Measurements from ENCODE around the gene ADCY2.

Gene ADCY2

DNA sequence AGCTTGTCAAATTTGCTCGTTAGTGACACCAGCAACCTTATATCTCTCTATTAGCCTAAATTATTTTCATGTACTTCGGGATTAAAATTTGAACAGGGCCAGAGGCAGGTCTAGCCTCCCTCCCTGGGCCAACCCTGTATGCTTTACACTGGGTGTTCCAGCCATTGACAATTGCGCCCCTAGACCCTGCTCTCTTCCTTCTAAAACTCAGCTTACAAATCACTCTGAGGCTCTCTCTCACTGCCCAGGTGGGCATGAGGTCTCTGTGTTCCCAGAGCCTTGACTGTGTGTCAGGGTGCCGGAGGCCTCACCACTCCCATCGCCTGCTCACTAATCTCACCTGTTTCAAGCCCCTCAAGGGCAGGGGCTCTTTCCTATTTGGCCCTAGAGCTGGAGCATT, 461.4 kb downstream of the ADCY2 start:
- Histone ChIP-seq H3K4me3 (ENCODE audit: low read length) (no peak overlapping the region), H3K36me3 (replicated peaks; ENCODE audit: low read depth, low read length) (peaks cover 3% of the 10 kb centered on the region), H3K9me3 (ENCODE audit: insufficient read depth, low read length) (no peaks in the 10 kb centered on the region), H3K79me2 (ENCODE audit: low read length) (no peaks in the 10 kb centered on the region), H2AFZ (ENCODE audit: low read depth, low read length) (no peak overlapping the region), H3K27me3 (ENCODE audit: low read depth, low read length) (no peaks in the 10 kb centered on the region), H4K20me1 (ENCODE audit: insufficient read depth, low read length) (no peaks in the 10 kb centered on the region), H3K9ac (ENCODE audit: low read length) (no peak overlapping the region), H3K27ac (ENCODE audit: low read length) (no peak overlapping the region), H3K4me2 (ENCODE audit: low read length) (no peak overlapping the region), H3K4me1 (ENCODE audit: low read length) (no peaks in the 10 kb centered on the region)
- TF ChIP-seq CTCF (IDR thresholded peaks at IDR 0.05; ENCODE audit: low read depth, low read length), result no peak
- no peak for TF ChIP-seq EZH2phosphoT487 (IDR thresholded peaks at IDR 0.05; ENCODE audit: low read depth)

DNA sequence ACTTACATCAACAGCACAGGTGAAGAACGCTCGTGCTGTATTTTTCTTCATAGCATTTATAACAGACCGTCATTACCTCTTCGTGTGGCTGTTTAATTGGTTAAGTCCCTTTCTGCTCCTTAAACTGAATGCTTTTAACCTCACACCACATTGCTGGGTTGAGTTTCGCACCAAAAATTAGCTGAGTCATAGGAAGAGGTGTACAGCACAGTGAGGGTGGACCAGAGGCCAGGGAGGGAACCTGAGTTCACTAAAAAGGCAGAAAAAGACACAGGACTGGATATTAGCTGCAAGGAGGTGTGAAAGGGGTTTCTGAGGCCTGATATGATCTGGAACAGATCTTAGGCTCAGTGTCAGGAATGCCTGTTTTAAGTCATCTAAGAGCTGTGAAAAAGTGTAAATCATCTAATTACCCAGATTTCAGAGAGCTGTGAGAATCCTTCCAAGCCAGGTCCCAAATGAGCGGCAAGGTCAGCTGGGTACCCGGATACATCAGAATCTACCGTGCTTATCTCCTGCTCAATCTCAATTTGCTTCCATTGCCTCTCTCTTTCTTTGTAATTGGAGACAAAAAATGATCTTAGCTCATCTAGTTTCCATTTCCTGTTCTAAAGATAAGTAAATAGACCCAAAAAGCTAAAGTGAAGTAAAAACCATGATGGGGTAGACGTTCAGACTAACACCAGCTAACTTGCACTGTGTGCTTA, 462.1 kb downstream of the ADCY2 start:
- H4K20me1 ChIP-seq (ENCODE audit: insufficient read depth, low read length), result no peaks in the 10 kb centered on the region
- no peak overlapping the region for H3K9ac ChIP-seq (ENCODE audit: low read length)
- H3K9me3 ChIP-seq (ENCODE audit: insufficient read depth, low read length), result no peaks in the 10 kb centered on the region
- no peaks in the 10 kb centered on the region for H3K79me2 ChIP-seq (ENCODE audit: low read length)
- H3K27me3 ChIP-seq (ENCODE audit: low read depth, low read length), result no peaks in the 10 kb centered on the region
- TF ChIP-seq EZH2phosphoT487 (IDR thresholded peaks at IDR 0.05; ENCODE audit: low read depth) (no peak), CTCF (IDR thresholded peaks at IDR 0.05; ENCODE audit: low read depth, low read length) (no peak)
- peaks cover 6% of the 10 kb centered on the region for H3K36me3 ChIP-seq (replicated peaks; ENCODE audit: low read depth, low read length)
- H3K4me3 ChIP-seq (ENCODE audit: low read length), result no peak overlapping the region
- no peaks in the 10 kb centered on the region for H3K4me1 ChIP-seq (ENCODE audit: low read length)
- no peak overlapping the region for H3K27ac ChIP-seq (ENCODE audit: low read length)
- H3K4me2 ChIP-seq (ENCODE audit: low read length), result no peak overlapping the region
- H2AFZ ChIP-seq (ENCODE audit: low read depth, low read length), result no peak overlapping the region

DNA sequence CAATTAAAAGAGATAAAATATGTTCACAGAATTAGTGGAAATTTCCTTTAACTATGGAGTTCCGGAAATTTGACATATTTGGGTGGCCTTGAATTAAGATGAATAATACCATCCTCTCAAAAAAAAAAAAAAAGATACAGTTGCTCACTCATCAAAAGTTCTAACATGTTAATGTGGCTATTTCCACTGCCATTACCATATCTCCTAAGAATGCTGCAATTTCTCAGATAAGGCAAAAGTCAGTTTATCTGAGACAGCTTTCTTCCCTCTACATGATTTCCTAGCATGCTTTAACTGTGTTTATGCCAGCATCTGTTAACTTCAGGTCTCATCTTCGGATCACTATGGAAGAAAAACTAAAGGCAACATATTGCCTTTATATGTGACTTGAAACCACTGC, 470.3 kb downstream of the ADCY2 start:
- Histone ChIP-seq H3K79me2 (ENCODE audit: low read length) (peaks cover 48% of the 10 kb centered on the region), H3K4me1 (ENCODE audit: low read length) (peaks cover 17% of the 10 kb centered on the region), H4K20me1 (ENCODE audit: insufficient read depth, low read length) (peaks cover 15% of the 10 kb centered on the region), H3K27ac (ENCODE audit: low read length) (no peak overlapping the region), H3K4me2 (ENCODE audit: low read length) (no peak overlapping the region), H2AFZ (ENCODE audit: low read depth, low read length) (no peak overlapping the region), H3K9ac (ENCODE audit: low read length) (no peak overlapping the region), H3K36me3 (replicated peaks; ENCODE audit: low read depth, low read length) (peaks cover 8% of the 10 kb centered on the region), H3K4me3 (ENCODE audit: low read length) (no peak overlapping the region), H3K27me3 (ENCODE audit: low read depth, low read length) (no peaks in the 10 kb centered on the region), H3K9me3 (ENCODE audit: insufficient read depth, low read length) (no peaks in the 10 kb centered on the region)
- TF ChIP-seq CTCF (IDR thresholded peaks at IDR 0.05; ENCODE audit: low read depth, low read length) (no peak), EZH2phosphoT487 (IDR thresholded peaks at IDR 0.05; ENCODE audit: low read depth) (no peak)

DNA sequence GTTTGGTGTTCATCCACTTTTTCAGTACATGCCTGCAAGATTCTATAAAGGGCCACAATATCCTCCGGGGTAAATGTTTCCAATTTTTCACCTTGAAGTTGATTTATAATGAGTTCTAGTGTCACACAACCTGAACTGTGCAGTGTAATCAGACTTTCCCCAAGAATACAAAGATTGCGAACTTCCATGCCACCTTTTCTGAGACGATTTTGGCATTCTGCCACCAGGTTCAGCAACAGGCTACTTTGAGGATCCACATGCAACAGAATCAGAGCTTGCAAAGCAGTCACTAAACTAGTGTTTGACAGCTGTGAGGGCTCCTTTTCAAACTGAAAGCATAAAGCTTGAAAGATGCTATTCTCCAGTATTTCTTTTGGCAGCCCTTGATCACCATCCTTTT, 471.3 kb downstream of the ADCY2 start:
- Histone ChIP-seq H3K79me2 (ENCODE audit: low read length) (peaks cover 58% of the 10 kb centered on the region), H2AFZ (ENCODE audit: low read depth, low read length) (no peak overlapping the region), H3K9ac (ENCODE audit: low read length) (no peak overlapping the region)

More for the DNA sequence above, 471.3 kb downstream of the ADCY2 start:
- no peak overlapping the region for H3K27ac ChIP-seq (ENCODE audit: low read length)
- no peaks in the 10 kb centered on the region for H3K27me3 ChIP-seq (ENCODE audit: low read depth, low read length)
- H4K20me1 ChIP-seq (ENCODE audit: insufficient read depth, low read length), result peaks cover 26% of the 10 kb centered on the region
- TF ChIP-seq CTCF (IDR thresholded peaks at IDR 0.05; ENCODE audit: low read depth, low read length), result no peak
- no peak for TF ChIP-seq EZH2phosphoT487 (IDR thresholded peaks at IDR 0.05; ENCODE audit: low read depth)
- H3K4me3 ChIP-seq (ENCODE audit: low read length), result no peak overlapping the region
- H3K4me2 ChIP-seq (ENCODE audit: low read length), result no peak overlapping the region
- H3K36me3 ChIP-seq (replicated peaks; ENCODE audit: low read depth, low read length), result peaks cover 18% of the 10 kb centered on the region
- peaks cover 27% of the 10 kb centered on the region for H3K4me1 ChIP-seq (ENCODE audit: low read length)
- H3K9me3 ChIP-seq (ENCODE audit: insufficient read depth, low read length), result no peaks in the 10 kb centered on the region

Measured in OCI-LY3 (cell line).